ENCODE measurements around the gene PARS2.
"Not testable (repeated sequence)": the region's sequence is repeated elsewhere in the genome, so short reads cannot be mapped to it uniquely, and the experiment has no call there.

Gene PARS2

DNA sequence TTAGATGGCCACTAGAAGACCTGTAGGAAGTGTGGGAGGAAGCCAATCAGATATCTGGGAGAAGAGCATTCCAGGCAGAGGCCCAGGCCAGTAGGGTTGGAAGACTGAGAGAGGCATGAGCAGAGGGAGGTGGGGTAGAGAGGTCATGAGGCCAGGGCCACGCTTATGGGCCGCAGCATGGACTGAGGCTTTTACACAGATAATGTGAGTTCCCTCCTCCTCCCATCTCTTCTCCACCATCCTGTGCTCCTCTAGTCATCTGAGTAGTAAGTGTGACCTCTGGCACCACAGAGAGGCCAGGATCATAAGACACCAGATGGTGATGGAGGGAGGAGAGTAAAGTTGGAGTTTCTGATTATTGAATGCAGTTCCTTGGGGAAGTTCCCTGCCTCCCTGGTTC is 19.7 kb upstream of the PARS2 start:
- POLR2A ChIA-PET, result no interaction called here
- DNase-seq (ENCODE audit: extremely low spot score), result no peak
- CTCF ChIA-PET, result no interaction called here
- no peak for TF ChIP-seq HDGF (IDR thresholded peaks at IDR 0.05; ENCODE audit: borderline replicate concordance)
- no peak for TF ChIP-seq FOXA1 (IDR thresholded peaks at IDR 0.05)
- TF ChIP-seq TARDBP (IDR thresholded peaks at IDR 0.05), result no peak
- TF ChIP-seq L3MBTL2 (conservative IDR thresholded peaks at IDR 0.05), result no peak
- no peak for TF ChIP-seq BHLHE40 (IDR thresholded peaks at IDR 0.05; ENCODE audit: borderline replicate concordance)
- TF ChIP-seq ELF4 (IDR thresholded peaks at IDR 0.05), result no peak
- TF ChIP-seq CTBP1 (IDR thresholded peaks at IDR 0.05; ENCODE audit: borderline replicate concordance), result no peak
- TF ChIP-seq NFRKB (IDR thresholded peaks at IDR 0.05), result no peak

DNA sequence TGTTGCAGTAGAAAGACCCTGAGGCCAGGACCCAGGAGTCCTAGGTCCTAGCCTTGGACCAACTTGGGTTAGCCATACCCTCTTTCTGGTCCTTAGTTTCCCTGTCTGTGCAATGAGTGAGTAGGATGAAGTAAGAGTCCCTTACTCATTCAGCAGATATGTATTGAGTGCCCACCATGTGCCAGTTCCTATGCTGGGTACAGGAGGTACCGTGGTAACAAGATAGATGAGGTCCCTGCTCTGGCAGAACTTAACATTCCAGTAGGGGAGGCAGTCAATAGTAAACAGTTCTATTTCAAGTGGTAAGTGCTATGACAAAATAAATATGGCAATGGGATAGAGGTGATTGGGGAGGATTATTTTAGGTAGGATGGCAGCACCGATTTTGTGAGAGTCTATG is 18.3 kb upstream of the PARS2 start:
- TF ChIP-seq L3MBTL2 (conservative IDR thresholded peaks at IDR 0.05) (no peak), FOXA1 (IDR thresholded peaks at IDR 0.05) (no peak), LEF1 (IDR thresholded peaks at IDR 0.05; ENCODE audit: borderline replicate concordance) (no peak), BHLHE40 (IDR thresholded peaks at IDR 0.05; ENCODE audit: borderline replicate concordance) (no peak), HDGF (IDR thresholded peaks at IDR 0.05; ENCODE audit: borderline replicate concordance) (no peak), ZNF384 (IDR thresholded peaks at IDR 0.05) (no peak), ARNT (IDR thresholded peaks at IDR 0.05) (no peak), FOXM1 (IDR thresholded peaks at IDR 0.05; ENCODE audit: borderline replicate concordance) (no peak), TARDBP (IDR thresholded peaks at IDR 0.05) (no peak), NFRKB (IDR thresholded peaks at IDR 0.05) (no peak), SP1 (IDR thresholded peaks at IDR 0.05) (no peak), SUZ12 (IDR thresholded peaks at IDR 0.05) (no peak), CTBP1 (IDR thresholded peaks at IDR 0.05; ENCODE audit: borderline replicate concordance) (no peak), ELF4 (IDR thresholded peaks at IDR 0.05) (no peak)
- TF ChIP-seq, protein P1, sequence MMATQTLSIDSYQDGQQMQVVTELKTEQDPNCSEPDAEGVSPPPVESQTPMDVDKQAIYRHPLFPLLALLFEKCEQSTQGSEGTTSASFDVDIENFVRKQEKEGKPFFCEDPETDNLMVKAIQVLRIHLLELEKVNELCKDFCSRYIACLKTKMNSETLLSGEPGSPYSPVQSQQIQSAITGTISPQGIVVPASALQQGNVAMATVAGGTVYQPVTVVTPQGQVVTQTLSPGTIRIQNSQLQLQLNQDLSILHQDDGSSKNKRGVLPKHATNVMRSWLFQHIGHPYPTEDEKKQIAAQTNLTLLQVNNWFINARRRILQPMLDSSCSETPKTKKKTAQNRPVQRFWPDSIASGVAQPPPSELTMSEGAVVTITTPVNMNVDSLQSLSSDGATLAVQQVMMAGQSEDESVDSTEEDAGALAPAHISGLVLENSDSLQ (IDR thresholded peaks at IDR 0.05), result no peak
- POLR2A ChIA-PET, result no interaction called here
- DNase-seq (ENCODE audit: extremely low spot score), result no peak
- CTCF ChIA-PET, result no interaction called here

DNA sequence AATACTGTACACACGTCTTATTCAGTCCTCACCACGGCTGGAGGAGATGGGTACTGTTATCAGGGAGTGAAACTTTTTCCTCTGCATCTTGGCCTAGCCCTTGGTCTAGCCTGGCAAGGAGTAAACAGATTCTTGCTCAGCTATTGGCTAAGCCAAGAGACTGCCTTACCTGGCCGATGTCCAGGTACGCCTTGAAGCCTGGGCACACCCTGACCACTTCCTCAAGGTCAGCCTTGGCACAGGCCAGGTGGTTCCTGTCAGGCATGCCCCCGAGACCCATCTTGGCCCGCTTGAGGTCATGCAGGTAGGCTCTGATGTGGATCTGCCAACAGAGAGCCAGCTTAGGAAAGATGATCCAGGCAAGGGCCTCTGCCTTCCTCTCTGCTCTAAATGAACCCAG is 17.8 kb upstream of the PARS2 start:
- TF ChIP-seq, protein P1 (IDR thresholded peaks at IDR 0.05), result no peak
- TF ChIP-seq SUZ12 (IDR thresholded peaks at IDR 0.05) (no peak), L3MBTL2 (conservative IDR thresholded peaks at IDR 0.05) (no peak), HDGF (IDR thresholded peaks at IDR 0.05; ENCODE audit: borderline replicate concordance) (no peak), SP1 (IDR thresholded peaks at IDR 0.05) (no peak)
- POLR2A ChIA-PET, result no interaction called here
- DNase-seq (ENCODE audit: extremely low spot score), result no peak
- CTCF ChIA-PET, result interaction anchor here (1.0 kb wide), 1 partner anchor 10 kb away, joined by 3 read pairs; no protein-coding TSS in a partner anchor

DNA sequence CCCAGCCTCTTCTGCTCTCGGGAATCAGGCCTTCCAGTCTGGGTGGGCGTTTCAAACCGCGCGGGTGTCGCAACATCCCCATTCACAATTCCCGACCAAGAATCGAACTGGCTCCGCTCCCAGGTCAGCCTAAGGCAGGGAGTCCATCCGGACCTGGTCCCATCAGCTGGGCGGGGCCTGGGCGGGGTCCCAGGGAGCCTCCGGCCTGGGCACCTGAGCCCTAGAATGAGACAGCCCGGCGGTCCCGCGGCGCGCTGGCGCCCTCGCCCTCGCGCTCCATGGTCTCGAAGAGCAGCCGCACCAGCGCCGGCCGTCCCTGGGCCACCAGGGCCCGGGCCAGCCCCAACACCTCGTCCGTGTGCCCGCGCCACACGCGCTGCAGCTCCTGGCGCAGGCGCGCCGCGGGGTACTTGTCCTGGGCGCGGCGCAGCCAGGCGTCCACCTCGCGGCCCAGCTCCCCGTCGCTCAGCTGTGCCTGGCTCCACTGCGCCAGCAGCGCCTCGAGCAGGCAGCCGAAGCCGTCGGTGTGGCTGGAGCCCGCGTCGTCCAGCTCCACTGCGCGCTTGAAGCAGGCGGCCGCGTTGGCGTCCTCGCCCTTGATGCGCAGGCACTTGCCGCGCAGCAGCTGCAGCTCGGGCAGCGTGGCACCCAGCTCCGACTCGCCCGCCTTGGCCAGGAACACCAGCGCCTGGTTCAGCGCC is 16.9 kb upstream of the PARS2 start:
- POLR2A ChIA-PET, result no interaction called here
- TF ChIP-seq L3MBTL2 (conservative IDR thresholded peaks at IDR 0.05) (no peak), LEF1 (IDR thresholded peaks at IDR 0.05; ENCODE audit: borderline replicate concordance) (no peak), TARDBP (IDR thresholded peaks at IDR 0.05) (no peak), NFRKB (IDR thresholded peaks at IDR 0.05) (no peak), FOXK2 (IDR thresholded peaks at IDR 0.05) (no peak), BHLHE40 (IDR thresholded peaks at IDR 0.05; ENCODE audit: borderline replicate concordance) (no peak), FOXA1 (IDR thresholded peaks at IDR 0.05) (no peak), SUZ12 (IDR thresholded peaks at IDR 0.05) (no peak), CTBP1 (IDR thresholded peaks at IDR 0.05; ENCODE audit: borderline replicate concordance) (no peak), SP1 (IDR thresholded peaks at IDR 0.05) (no peak), ZNF384 (IDR thresholded peaks at IDR 0.05) (no peak), HDGF (IDR thresholded peaks at IDR 0.05; ENCODE audit: borderline replicate concordance) (no peak), FOXM1 (IDR thresholded peaks at IDR 0.05; ENCODE audit: borderline replicate concordance) (no peak), ARNT (IDR thresholded peaks at IDR 0.05) (no peak), ELF4 (IDR thresholded peaks at IDR 0.05) (no peak)
- TF ChIP-seq, protein P1 (IDR thresholded peaks at IDR 0.05), result no peak
- CTCF ChIA-PET, result interaction anchor here (0.6 to 1.0 kb wide), 4 partner anchors 9 to 481 kb away, joined by 3 to 4 read pairs (median 3); no protein-coding TSS in a partner anchor
- DNase-seq (ENCODE audit: extremely low spot score), result no peak

DNA sequence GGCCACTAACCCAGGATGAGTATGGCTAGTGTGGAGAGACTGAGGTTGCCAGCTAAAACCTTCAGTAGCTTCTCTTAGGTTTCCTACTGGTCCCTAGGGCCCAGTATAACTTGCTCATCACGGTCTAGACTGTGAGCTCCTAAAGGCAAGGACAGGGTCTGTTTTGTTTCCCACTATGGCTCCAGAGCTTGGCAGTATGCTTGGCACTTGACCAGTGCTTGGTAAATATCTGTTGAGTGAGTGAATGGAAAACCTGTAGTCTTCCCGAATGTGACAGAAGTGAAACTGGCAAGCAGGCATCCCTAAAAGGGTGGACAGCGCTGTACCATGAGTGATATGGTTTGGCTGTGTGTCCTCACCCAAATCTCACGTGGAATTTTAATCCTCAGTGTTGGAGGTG is 13.1 kb upstream of the PARS2 start:
- POLR2A ChIA-PET, result no interaction called here
- no peak for DNase-seq (ENCODE audit: extremely low spot score)
- CTCF ChIA-PET, result no interaction called here
- TF ChIP-seq FOXA1 (IDR thresholded peaks at IDR 0.05) (no peak), ZNF384 (IDR thresholded peaks at IDR 0.05) (no peak), TARDBP (IDR thresholded peaks at IDR 0.05) (no peak), SP1 (IDR thresholded peaks at IDR 0.05) (no peak), ARNT (IDR thresholded peaks at IDR 0.05) (no peak), ELF4 (IDR thresholded peaks at IDR 0.05) (no peak), FOXM1 (IDR thresholded peaks at IDR 0.05; ENCODE audit: borderline replicate concordance) (no peak), FOXK2 (IDR thresholded peaks at IDR 0.05) (no peak), NFRKB (IDR thresholded peaks at IDR 0.05) (no peak), BHLHE40 (IDR thresholded peaks at IDR 0.05; ENCODE audit: borderline replicate concordance) (no peak), SUZ12 (IDR thresholded peaks at IDR 0.05) (no peak), CTBP1 (IDR thresholded peaks at IDR 0.05; ENCODE audit: borderline replicate concordance) (no peak)

DNA sequence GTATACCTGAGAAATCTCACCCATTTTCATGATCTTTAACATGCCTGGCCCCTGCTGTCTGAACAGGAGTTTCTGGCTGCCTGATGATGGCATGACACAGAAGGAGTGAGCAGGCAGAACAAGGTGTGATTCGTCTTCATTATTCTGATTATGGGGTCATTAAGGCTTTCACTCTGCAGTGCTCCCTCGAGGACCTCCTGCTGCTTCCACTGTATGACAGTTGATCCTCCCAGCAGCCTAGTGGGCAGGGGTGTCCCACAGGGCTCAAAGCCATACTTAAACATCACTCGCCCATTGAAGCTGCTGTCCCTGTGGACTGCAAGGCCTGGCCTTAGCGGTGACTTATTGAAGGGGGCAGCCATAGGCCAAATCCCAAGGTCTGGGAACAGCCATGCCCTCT is 12.7 kb upstream of the PARS2 start:
- no peak for DNase-seq (ENCODE audit: extremely low spot score)
- TF ChIP-seq CTBP1 (IDR thresholded peaks at IDR 0.05; ENCODE audit: borderline replicate concordance) (no peak), SUZ12 (IDR thresholded peaks at IDR 0.05) (no peak), SP1 (IDR thresholded peaks at IDR 0.05) (no peak), ZNF384 (IDR thresholded peaks at IDR 0.05) (no peak), ARNT (IDR thresholded peaks at IDR 0.05) (no peak), TARDBP (IDR thresholded peaks at IDR 0.05) (no peak), NFRKB (IDR thresholded peaks at IDR 0.05) (no peak), FOXK2 (IDR thresholded peaks at IDR 0.05) (no peak), L3MBTL2 (conservative IDR thresholded peaks at IDR 0.05) (no peak)
- TF ChIP-seq, protein P1 (IDR thresholded peaks at IDR 0.05), result no peak
- ChIA-PET CTCF (no interaction called here), POLR2A (no interaction called here)

DNA sequence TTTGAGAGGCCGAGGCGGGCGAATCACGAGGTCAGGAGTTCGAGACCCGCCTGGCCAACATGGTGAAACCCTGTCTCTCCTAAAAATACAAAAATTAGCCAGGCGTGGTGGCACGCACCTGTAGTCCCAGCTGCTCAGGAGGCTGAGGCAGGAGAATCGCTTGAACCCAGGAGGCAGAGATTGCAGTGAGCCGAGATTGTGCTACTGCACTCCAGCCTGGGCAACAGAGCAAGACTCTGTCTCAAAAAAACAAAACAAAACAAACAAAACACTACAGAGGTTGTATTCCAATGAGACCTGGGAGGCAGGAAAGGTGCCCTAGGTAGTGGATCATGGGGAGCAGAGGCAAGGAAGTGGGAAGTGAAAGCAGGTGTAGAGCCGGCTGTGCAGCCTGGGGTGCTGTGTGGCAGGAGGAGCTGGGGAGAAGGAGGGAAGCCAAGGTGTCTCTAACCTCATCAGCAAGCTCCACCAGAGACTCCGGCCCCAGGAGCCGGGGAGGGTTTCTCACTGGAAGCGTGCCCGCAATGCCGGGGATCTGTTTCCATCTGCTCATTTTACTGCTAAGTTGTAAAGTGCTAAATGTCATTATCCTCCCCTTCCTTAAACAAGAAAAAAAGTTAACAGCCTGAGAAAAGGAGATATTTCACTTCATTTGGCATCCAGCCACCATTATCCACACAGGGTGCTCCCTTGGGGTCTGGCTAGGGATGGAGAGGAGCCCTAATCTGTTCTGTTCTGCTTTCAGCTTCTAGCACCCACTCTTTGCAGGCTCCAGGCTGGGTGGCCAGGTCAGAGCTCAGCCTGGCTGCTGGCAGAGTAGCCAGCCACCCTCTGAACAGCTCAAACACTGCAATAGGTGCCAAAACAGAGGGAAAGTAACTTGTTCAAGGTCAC is 11.8 kb upstream of the PARS2 start:
- CTCF ChIA-PET, result interaction anchor here (0.7 kb wide), 1 partner anchor 52 kb away, joined by 4 read pairs; no protein-coding TSS in a partner anchor
- POLR2A ChIA-PET; DNase-seq (ENCODE audit: extremely low spot score): not testable (repeated sequence)

All from HEK293T (cell line).